ENCODE results near the gene ZNF827.

The ZNF827 gene

DNA sequence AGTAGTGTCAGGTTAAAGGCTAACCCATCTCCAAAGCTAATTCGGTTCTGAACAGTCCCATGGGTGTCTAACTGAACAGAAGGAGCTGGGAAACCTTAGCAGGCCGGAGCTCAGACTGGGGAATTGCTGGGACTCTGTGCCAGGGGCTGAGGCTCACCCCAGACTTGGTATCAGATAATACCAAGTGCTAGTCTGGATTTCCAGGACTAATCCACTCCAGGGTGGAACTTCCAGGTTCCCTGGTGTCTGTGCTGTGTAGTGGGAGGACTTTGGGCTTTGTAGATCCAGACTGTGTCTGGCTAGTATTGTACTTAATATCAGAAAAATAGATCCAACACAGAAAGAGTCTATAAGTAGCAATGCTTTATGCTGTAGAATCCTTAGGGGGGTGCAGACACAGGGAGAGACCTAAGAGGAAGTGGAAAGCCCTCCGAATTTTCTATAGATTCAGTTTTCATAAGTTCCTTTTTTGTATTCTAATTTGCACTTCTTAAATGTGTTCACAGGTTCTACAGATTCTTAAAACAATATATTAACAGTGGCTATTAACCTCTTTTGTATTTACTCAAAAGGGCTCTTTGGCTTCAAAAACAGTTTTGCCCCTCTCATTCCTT is 4.1 kb downstream of the ZNF827 start:
- DNase-seq = no peak

DNA sequence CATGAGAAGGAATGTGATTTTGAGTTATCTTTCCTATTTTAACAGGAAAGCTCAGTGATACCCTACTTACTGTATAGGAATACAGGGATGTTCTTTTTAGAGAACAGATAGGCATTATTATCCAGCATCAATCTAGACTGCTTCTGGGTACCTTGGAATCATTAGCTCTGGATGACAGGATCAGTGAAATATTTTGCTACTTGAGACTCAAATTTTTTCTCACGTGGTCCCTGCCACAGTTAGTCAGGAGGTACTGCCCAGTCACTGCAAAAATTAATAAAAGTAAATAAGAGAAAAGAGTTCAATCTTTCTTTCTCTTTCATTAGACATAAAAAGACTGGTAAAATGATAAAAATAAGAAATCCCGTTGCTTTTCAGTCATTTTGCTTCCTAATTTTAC is 5.5 kb downstream of the ZNF827 start:
- DNase-seq = no peak

- DNase-seq = no peak
Measured at GRCh38 chr4:145931403-145931802, 7.2 kb downstream of the ZNF827 start.

GRCh38 chr4:145930592-145930991 is 8.0 kb downstream of the ZNF827 start:
- DNase-seq = no peak

GRCh38 chr4:145929415-145930178 is 9.0 kb downstream of the ZNF827 start:
- DNase-seq = no peak

- DNase-seq = no peak
Measured at GRCh38 chr4:145928748-145929147, 9.9 kb downstream of the ZNF827 start.

DNA sequence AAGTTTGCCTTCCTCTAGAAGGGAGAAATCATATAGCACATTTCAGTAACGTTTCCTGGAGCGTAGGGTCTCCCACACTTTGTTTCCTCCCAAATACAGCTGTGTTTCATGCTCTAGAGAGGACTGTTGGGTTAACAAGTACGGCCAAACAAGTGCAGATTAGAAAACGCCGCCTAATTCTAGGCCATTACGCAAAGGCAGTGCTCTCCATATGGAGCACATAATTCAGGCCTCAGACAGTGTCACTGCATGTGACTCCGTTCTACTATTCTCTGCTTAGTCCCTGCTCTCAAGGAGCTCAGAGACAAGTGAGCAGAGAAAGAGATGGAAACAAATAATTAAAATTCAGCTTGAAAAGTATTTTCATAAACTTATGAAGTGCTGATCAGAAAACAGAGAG is 11.6 kb downstream of the ZNF827 start:
- DNase-seq = no peak

DNA sequence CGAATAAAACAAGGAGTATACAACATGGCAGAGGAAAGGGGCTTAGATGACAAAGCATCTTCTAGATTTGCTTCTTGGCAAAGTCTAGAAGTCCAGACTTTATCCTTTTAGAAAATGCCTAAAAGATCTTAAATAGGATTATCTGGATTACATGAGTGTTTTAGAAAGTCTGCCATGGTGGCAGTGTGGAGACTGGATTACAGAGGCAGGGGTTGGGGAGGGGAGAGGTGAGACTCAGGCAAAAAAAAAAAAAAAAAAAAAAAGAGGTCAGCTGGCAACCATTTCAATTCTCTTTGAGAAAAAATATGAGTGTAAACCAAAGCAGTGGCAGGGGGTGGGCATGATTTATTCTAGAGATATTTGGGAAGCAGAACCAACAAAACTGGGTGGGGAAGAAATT is 17.4 kb downstream of the ZNF827 start:
- no peak for DNase-seq

DNA sequence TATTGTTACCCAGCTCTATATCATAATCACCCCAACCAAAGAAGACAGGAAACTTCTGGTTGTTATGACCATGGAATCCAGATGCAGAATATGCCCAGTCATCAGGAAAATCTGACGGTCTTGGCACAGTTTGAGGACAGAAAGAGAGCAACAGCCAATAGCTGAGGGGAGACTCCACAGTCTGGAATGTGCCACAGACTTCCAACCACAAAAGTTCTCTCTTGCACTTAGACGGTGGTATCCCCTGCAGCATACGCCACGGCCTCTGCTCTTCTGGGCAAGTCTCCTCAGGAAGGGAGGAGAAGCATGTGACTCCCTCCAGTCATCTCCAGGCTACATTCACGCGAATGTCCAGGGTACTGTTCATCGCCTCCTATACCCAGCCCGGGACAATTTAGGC is 18.4 kb downstream of the ZNF827 start:
- DNase-seq = no peak

GRCh38 chr4:145912376-145912775 is 26.2 kb downstream of the ZNF827 start:
- DNase-seq = no peak

GRCh38 chr4:145909773-145910172 is 28.9 kb downstream of the ZNF827 start:
- DNase-seq = no peak

DNA sequence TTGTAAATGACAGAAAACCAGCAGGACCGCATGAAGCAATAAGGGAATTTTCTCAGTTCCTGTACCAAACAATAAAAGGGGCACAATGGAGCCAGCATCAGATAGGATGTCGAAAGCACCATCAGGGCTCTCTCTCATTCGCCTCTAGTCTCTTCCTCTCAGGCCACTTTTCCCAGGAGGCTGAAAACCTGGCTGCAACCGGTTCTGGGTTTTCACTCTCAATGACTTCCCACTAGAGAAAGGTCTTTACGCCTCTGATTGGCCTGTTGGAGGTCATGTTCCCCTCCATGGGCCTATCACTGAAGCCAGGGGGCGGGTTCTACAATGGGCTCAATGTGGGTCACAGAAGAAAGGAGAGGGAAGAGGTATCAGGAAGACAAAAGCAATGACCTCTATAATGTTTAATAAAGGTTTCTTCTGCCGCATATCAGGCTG is 29.3 kb downstream of the ZNF827 start:
- no peak for DNase-seq

DNA sequence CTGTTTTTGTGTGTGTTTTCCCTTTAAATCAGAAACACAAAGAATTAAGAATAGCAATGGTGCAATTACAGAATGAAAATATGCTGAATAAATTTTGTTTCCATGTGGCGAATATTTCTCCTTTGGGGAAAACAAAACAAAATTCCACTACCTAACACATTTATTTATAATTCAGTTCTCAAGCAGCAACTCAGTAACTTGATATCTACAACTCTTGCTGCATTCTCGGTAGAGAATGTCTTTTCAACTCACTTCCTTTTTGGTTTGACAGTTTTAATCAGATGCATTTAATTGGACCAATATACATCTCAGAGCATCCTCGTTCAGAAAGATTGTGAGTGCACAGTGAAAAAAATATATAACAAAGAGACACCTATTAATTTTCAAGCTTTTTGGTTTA is 30.8 kb downstream of the ZNF827 start:
- DNase-seq = no peak

DNA sequence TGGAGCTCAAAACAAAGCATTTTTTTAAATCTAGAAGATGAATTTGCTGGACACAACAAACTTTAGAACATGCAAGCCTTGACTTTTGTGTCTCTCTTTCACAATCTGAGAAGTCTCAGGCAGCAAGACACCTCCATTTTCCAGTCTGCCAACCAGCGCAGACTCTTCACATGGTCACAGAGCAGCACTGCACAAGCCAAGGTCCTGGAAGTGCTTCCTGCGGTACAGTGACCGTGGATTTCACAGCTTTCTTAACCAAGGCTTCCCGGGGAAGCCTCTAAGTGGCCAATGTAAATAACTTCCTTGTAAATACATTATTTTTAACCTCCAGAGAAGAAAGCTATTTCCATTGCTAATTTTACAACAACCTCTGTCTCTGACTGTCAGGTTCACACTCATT is 31.2 kb downstream of the ZNF827 start:
- DNase-seq = no peak

DNA sequence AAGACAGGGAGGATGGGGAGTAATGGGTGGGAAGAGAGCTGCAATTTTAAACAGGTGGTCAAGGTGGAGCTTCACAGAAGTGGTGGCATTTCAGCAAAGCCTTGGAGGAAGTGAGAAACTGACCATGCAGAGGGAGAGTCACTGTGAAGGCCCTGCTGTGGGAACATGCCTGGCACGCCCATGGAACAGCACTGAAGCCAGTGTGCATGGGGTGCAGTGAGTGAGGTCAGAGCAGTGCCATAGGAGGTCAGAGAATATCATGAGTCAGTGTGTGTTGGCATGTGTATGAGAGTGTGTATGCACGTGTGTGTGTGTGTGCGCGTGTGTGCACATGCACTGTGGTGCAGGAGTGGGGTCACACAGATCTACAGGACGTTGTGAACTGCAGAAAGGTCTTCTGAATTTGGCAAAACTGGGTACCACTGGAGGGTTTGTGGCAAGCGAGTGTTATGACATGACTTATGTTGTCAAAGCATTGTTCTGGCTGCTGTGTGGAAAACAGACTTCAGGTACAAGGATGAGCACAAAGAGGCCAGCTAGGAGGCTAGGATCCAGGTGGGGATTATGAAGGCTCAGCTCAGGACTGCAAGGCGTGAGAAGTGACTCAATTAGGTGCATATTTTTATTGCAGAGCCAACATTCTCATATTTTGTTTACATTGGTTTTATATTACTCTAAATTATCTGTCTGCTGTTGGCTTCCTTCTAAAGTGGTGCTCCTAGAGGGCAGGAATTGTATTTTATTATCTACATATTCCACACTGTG is 34.0 kb downstream of the ZNF827 start:
- DNase-seq = no peak

- DNase-seq = no peak
Measured at GRCh38 chr4:145902522-145902921, 36.1 kb downstream of the ZNF827 start.

- no peak for DNase-seq
Measured at GRCh38 chr4:145899886-145900460, 38.6 kb downstream of the ZNF827 start.

- DNase-seq = no peak
Measured at GRCh38 chr4:145898926-145899531, 39.6 kb downstream of the ZNF827 start.

- no peak for DNase-seq
Measured at GRCh38 chr4:145898466-145898865, 40.2 kb downstream of the ZNF827 start.

- no peak for DNase-seq
Measured at GRCh38 chr4:145895056-145895455, 43.6 kb downstream of the ZNF827 start.

DNA sequence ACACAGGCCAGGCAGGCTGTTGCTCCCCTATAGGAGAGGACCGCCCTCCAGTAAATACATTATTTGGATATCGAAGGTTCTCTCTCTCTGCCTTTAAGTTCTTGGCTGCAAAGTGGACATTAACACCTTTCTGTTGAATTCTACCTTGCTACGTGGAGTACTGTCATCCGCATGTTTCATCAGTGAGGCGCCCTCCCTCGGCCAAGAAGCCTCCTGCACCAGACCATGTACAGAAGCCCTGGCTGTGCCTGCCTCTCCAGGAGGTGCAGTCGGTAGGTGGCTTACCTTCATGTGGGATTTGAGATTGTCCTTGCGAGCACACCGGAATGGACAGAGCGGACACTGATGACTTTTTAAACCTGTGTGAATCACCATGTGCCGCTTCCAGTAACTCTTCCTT is 46.7 kb downstream of the ZNF827 start:
- DNase-seq = no peak

- DNase-seq = no peak
Measured at GRCh38 chr4:145890689-145891088, 47.9 kb downstream of the ZNF827 start.

DNA sequence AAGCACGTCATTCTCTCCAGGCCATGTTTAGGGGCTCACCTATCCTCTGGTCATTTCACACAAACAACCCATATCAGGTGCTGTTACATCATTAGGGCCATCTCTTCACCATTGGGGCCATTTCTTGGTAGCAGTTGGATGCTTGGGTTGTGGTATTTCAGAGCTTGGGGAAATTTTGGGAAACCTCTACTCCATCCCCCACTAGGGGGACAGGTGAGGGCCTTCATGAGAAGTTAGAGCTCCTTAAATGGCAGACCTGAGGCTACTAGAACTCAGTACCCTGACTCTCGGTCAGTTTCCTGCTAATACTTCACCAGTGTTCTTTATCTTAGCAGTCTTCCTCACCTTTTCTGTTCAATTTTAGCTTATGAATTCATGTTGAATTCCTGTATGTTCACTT is 50.2 kb downstream of the ZNF827 start:
- no peak for DNase-seq

All from CD4-positive, alpha-beta T cell treated with Interleukin-4 for 1 hour (primary cell).